ENCODE measurements around the gene PPM1M. TPM values are rescaled to one million over a fixed set of nuclear protein-coding genes. Genes with fewer than 3 reads are reported as not detected.

Gene PPM1M
- total and polyA plus RNA-seq, 2 experiments from 2014 or later = 2.2 to 4.0 TPM

- DNase-seq (ENCODE audit: low spot score) (no peak), ATAC-seq (no peak)
- Histone ChIP-seq H3K4me1 (ENCODE audit: insufficient read depth) (no peaks in the 10 kb centered on the region), H3F3A (replicated peaks; ENCODE audit: low read depth) (peaks cover 14% of the 10 kb centered on the region), H3K27ac (ENCODE audit: low read depth) (no peak overlapping the region), H3K4me2 (no peak overlapping the region), H3K27me3 (ENCODE audit: insufficient read depth) (no peaks in the 10 kb centered on the region), H3K79me2 (replicated peaks; ENCODE audit: insufficient read depth) (no peaks in the 10 kb centered on the region), H3K36me3 (ENCODE audit: insufficient read depth) (peaks cover 85% of the 10 kb centered on the region), H3K9me2 (ENCODE audit: insufficient read depth) (no peaks in the 10 kb centered on the region), H2AFZ (no peak overlapping the region), H3K4me3 (no peak overlapping the region), H4K20me1 (replicated peaks; ENCODE audit: insufficient read depth) (peaks cover 14% of the 10 kb centered on the region)
- TF ChIP-seq CTCF (conservative IDR thresholded peaks at IDR 0.05; ENCODE audit: low read depth in 2 of 2) = no peak
- no peak for TF ChIP-seq ZNF462 (CRISPR knock-in tag; IDR thresholded peaks at IDR 0.05)
- no peak for TF ChIP-seq ZNF331 (CRISPR knock-in tag; IDR thresholded peaks at IDR 0.05; ENCODE audit: low read depth)
- no peak for TF ChIP-seq REST (IDR thresholded peaks at IDR 0.05; ENCODE audit: unreplicated experiment)
- TF ChIP-seq EZH2 (IDR thresholded peaks at IDR 0.05; ENCODE audit: low read depth, unreplicated experiment) = no peak
- H3K4me3 Mint-ChIP-seq = no peak overlapping the region
- no peaks in the 10 kb centered on the region for H3K9me3 Mint-ChIP-seq
- no peak overlapping the region for H3K27ac Mint-ChIP-seq
- H3K36me3 Mint-ChIP-seq (ENCODE audit: low read depth) = peaks cover 94% of the 10 kb centered on the region
- H3K4me1 Mint-ChIP-seq = no peaks in the 10 kb centered on the region
- peaks cover 3% of the 10 kb centered on the region for H3K27me3 Mint-ChIP-seq (ENCODE audit: insufficient read depth, low read depth, poor library complexity)
Measured at GRCh38 chr3:52205727-52206372, 39.7 kb upstream of the PPM1M start.

Measured in GM23338 (cell line).